K562 (cell line): ENCODE data around the gene MAST4.

ENCODE experiments used
- ARID4B ChIP-seq: sonication (generic); formaldehyde crosslinking; IDR thresholded peaks from 2 replicates; pipeline ENCODE4 v1.8.0; 2022; ENCODE audit warnings: mild to moderate bottlenecking, missing genetic modification reagents
- BACH1 ChIP-seq: fragments of 200-800 bp; sonication (Bioruptor generic); IDR thresholded peaks from 2 replicates; pipeline ENCODE4 v1.6.1; 2016; ENCODE audit warnings: missing genetic modification characterization, missing compliant biosample characterization
- CTCF ChIP-seq, 3 experiments: IDR thresholded peaks in 2 of 3; conservative IDR thresholded peaks in 1 of 3; 2 replicates each; pipeline ENCODE4 v1.5.1; 2011 to 2012; ENCODE audit warnings: low read length in 3 of 3, mild to moderate bottlenecking in 3 of 3, control low read depth in 2 of 3, improper control_type of control experiment in 1 of 3, inconsistent platforms in 1 of 3, low read depth in 1 of 3, mixed read lengths in 1 of 3, moderate library complexity in 1 of 3; ENCODE audit not compliant: insufficient read depth in 2 of 3
- IFI16 ChIP-seq: fragments of 250-450 bp; sonication (Bioruptor Pico); IDR thresholded peaks from 2 replicates; pipeline ENCODE4 v2.1.2; 2022; ENCODE audit warnings: mild to moderate bottlenecking, inconsistent platforms
- KLF13 ChIP-seq: fragments of 450-650 bp; IDR thresholded peaks from 2 replicates; pipeline ENCODE4 v1.6.1; 2016; ENCODE audit warnings: missing genetic modification characterization, low read depth, mild to moderate bottlenecking, missing compliant biosample characterization, moderate library complexity, borderline replicate concordance
- NCOA1 ChIP-seq: fragments of 450-650 bp; IDR thresholded peaks from 2 replicates; pipeline ENCODE4 v1.6.1; 2016; ENCODE audit warnings: low read depth
- NCOA2 ChIP-seq, 2 experiments: fragments of 450-650 bp; IDR thresholded peaks; 2 replicates each; pipeline ENCODE4 v1.6.1; 2018; ENCODE audit warnings: mild to moderate bottlenecking in 2 of 2, moderate library complexity in 1 of 2; ENCODE audit not compliant: partially characterized antibody in 2 of 2
- POLR2A ChIP-seq: fragments of 450-650 bp; conservative IDR thresholded peaks from 2 replicates; pipeline ENCODE4 v1.6.1; 2016
- PRPF4 ChIP-seq: fragments of 200-400 bp; formaldehyde crosslinking; IDR thresholded peaks from one replicate; pipeline ENCODE4 v1.6.1; 2017; ENCODE audit warnings: low read length, low read depth, mild to moderate bottlenecking; ENCODE audit not compliant: insufficient read depth, poor library complexity, severe bottlenecking
- ZBTB40 ChIP-seq, 2 experiments: fragments of 450-650 bp in 1 of 2; sonication (generic) in 1 of 2; formaldehyde crosslinking in 1 of 2; IDR thresholded peaks; 2 replicates each; pipeline versions ENCODE4 v1.7.1 to v1.9.0; 2016 to 2022; ENCODE audit warnings: inconsistent platforms in 1 of 2, mild to moderate bottlenecking in 1 of 2, missing genetic modification reagents in 1 of 2
- ZNF217 ChIP-seq: sonication (generic); formaldehyde crosslinking; IDR thresholded peaks from 2 replicates; pipeline ENCODE4 v1.8.0; 2022; ENCODE audit warnings: mild to moderate bottlenecking, missing genetic modification reagents

- TF ChIP-seq NCOA1 = no peak
- no peak for TF ChIP-seq CTCF (IDR thresholded peaks at IDR 0.05 in 2 of 3, conservative IDR thresholded peaks at IDR 0.05 in 1 of 3; ENCODE audit: insufficient read depth in 2 of 3, low read depth in 1 of 3, low read length in 3 of 3)
- no peak for TF ChIP-seq KLF13
- TF ChIP-seq POLR2A = no peak
- no peak for TF ChIP-seq BACH1 (tag)
- no peak for TF ChIP-seq ZBTB40 (IDR thresholded peaks at IDR 0.05)
- TF ChIP-seq ZBTB40 (CRISPR knock-in tag; IDR thresholded peaks at IDR 0.05) = no peak
- no peak for TF ChIP-seq NCOA2 (IDR thresholded peaks at IDR 0.05; ENCODE audit: partially characterized antibody in 2 of 2)
- TF ChIP-seq PRPF4 = no peak
- no peak for TF ChIP-seq ZNF217 (CRISPR knock-in tag)
- no peak for TF ChIP-seq IFI16
- TF ChIP-seq ARID4B (CRISPR knock-in tag) = no peak
Measured at GRCh38 chr5:66669862-66670195, 73.6 kb downstream of the MAST4 start.
